ENCODE data around the gene GNB1L. TPM values are rescaled to one million over a fixed set of nuclear protein-coding genes. Genes with fewer than 3 reads are reported as not detected.

GNB1L gene
- total and polyA plus RNA-seq, 2 donors (not counting 1 experiment from before 2014, with no cell fraction given), result 6.6 to 12.1 TPM

DNA sequence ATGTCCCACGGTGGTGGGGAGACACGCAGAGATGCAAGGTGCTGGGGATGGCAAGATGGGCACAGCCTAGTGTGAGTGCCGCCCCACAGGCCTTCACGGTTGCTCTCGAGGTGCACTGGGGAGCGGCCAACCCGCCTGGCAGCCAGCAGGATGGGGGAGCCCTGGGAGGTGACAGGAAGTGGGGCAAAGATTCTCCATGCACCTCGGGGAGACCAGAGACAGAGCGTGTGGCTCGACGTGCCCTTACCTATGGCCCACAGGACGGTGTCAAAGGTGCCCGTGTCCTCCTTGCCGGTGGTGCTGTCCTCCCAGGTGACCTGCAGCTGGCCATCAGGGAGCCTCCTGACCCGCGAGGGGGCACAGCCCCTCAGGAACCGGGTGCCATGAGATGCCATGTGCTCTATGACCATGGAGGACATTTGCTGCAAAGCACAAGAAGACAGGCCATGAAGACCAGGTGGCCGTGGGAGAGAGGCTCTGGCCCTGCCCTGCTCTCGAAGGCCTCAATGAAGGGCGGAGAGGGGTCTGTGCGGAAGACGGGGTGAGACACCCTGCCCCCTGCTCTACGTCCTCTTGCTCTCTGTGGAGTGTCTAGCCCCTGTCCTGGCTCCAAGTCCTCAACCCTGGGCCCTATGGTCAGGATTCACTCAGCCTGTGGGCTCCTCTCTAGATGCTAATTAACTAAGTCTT lies 40.6 kb upstream of the GNB1L start:
- Histone ChIP-seq H4K20me1 (ENCODE audit: control insufficient read depth, insufficient read depth, low read length, poor library complexity, severe bottlenecking) (no peaks in the 10 kb centered on the region), H2AFZ (ENCODE audit: insufficient read depth, low read depth, low read length, poor library complexity, severe bottlenecking) (no peak overlapping the region), H3K4me2 (replicated peaks; ENCODE audit: low read depth, low read length, poor library complexity, severe bottlenecking) (no peak overlapping the region), H3K9me3 (ENCODE audit: control extremely low read depth in 1 of 3, control insufficient read depth in 2 of 3, insufficient read depth in 1 of 3, low read length in 2 of 3) (no peaks in the 10 kb centered on the region), H3K9ac (ENCODE audit: low read length) (no peak overlapping the region), H3K4me3 (ENCODE audit: control extremely low read depth in 1 of 5, extremely low read depth in 1 of 5, insufficient read depth in 1 of 5, low read depth in 2 of 5, low read length in 4 of 5) (no peak overlapping the region), H3K36me3 (replicated peaks in 1 of 2; ENCODE audit: control extremely low read depth in 1 of 2, control insufficient read depth in 1 of 2, extremely low read depth in 1 of 2, insufficient read depth in 2 of 2, low read length in 1 of 2) (no peaks in the 10 kb centered on the region), H3K79me2 (ENCODE audit: control insufficient read depth, insufficient read depth, low read length) (no peaks in the 10 kb centered on the region), H3K27me3 (replicated peaks in 1 of 4; ENCODE audit: control extremely low read depth in 1 of 4, control insufficient read depth in 3 of 4, insufficient read depth in 4 of 4, low read length in 3 of 4) (no peaks in the 10 kb centered on the region), H3K27ac (ENCODE audit: low read length in 2 of 2) (no peak overlapping the region), H3K4me1 (ENCODE audit: control insufficient read depth in 2 of 2, insufficient read depth in 2 of 2, low read length in 2 of 2) (peaks cover 20 to 21% of the 10 kb centered on the region in 2 donors)
- intact Hi-C loops (cut with micrococcal nuclease), result loop anchor here (10.0 kb wide), 1 partner anchor 61 kb away; no protein-coding TSS in a partner anchor
- no peak for DNase-seq
- H3K27me3 Mint-ChIP-seq, result no peaks in the 10 kb centered on the region
- H3K9me3 Mint-ChIP-seq (ENCODE audit: insufficient read depth), result no peaks in the 10 kb centered on the region
- no peak overlapping the region for H3K4me3 Mint-ChIP-seq
- CTCF ChIA-PET, result no interaction called here
- no peak overlapping the region for H3K27ac Mint-ChIP-seq
- ATAC-seq (ENCODE audit: low read depth), result no peak
- POLR2A ChIA-PET, result no interaction called here
- TF ChIP-seq, protein P1, sequence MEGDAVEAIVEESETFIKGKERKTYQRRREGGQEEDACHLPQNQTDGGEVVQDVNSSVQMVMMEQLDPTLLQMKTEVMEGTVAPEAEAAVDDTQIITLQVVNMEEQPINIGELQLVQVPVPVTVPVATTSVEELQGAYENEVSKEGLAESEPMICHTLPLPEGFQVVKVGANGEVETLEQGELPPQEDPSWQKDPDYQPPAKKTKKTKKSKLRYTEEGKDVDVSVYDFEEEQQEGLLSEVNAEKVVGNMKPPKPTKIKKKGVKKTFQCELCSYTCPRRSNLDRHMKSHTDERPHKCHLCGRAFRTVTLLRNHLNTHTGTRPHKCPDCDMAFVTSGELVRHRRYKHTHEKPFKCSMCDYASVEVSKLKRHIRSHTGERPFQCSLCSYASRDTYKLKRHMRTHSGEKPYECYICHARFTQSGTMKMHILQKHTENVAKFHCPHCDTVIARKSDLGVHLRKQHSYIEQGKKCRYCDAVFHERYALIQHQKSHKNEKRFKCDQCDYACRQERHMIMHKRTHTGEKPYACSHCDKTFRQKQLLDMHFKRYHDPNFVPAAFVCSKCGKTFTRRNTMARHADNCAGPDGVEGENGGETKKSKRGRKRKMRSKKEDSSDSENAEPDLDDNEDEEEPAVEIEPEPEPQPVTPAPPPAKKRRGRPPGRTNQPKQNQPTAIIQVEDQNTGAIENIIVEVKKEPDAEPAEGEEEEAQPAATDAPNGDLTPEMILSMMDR (IDR thresholded peaks at IDR 0.05), result no peak
- no peak for TF ChIP-seq EZH2 (IDR thresholded peaks at IDR 0.05; ENCODE audit: borderline replicate concordance, insufficient read depth, low read depth, low read length, poor library complexity, severe bottlenecking)
- peaks cover 21% of the 10 kb centered on the region for H3K4me1 Mint-ChIP-seq
- WGBS (ENCODE audit: insufficient coverage), result 94% methylated on average over 23 of the region's 23 CpGs

DNA sequence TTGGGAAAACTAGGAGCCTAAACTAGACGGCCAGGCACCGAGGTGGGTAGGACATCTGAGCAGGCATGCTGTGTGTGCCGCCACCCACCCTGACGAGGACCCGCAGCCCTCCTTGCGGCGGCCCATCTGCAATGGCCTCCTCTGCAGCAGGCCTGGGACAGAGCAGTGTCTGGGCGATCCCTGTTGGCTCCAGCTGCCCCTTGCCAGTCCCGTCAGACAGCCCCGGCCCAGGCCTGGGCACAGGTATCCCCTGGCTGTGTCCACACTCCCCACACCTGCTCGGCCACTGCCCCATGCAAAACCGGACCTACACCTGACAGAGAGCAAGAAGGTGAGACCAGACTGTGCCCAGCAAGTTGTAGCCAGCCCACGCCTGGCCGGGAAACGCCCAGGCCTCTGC lies 38.7 kb upstream of the GNB1L start:
- Histone ChIP-seq H2AFZ (ENCODE audit: insufficient read depth, low read depth, low read length, poor library complexity, severe bottlenecking) (no peak overlapping the region), H4K20me1 (ENCODE audit: control insufficient read depth, insufficient read depth, low read length, poor library complexity, severe bottlenecking) (no peaks in the 10 kb centered on the region), H3K27me3 (replicated peaks in 1 of 4; ENCODE audit: control extremely low read depth in 1 of 4, control insufficient read depth in 3 of 4, insufficient read depth in 4 of 4, low read length in 3 of 4) (no peaks in the 10 kb centered on the region), H3K9me3 (ENCODE audit: control extremely low read depth in 1 of 3, control insufficient read depth in 2 of 3, insufficient read depth in 1 of 3, low read length in 2 of 3) (no peaks in the 10 kb centered on the region), H3K79me2 (ENCODE audit: control insufficient read depth, insufficient read depth, low read length) (no peaks in the 10 kb centered on the region), H3K27ac (ENCODE audit: low read length in 2 of 2) (no peak overlapping the region), H3K4me3 (ENCODE audit: control extremely low read depth in 1 of 5, extremely low read depth in 1 of 5, insufficient read depth in 1 of 5, low read depth in 2 of 5, low read length in 4 of 5) (no peak overlapping the region), H3K4me2 (replicated peaks; ENCODE audit: low read depth, low read length, poor library complexity, severe bottlenecking) (no peak overlapping the region), H3K4me1 (ENCODE audit: control insufficient read depth in 2 of 2, insufficient read depth in 2 of 2, low read length in 2 of 2) (peaks cover 20 to 21% of the 10 kb centered on the region in 2 donors), H3K9ac (ENCODE audit: low read length) (no peak overlapping the region), H3K36me3 (replicated peaks in 1 of 2; ENCODE audit: control extremely low read depth in 1 of 2, control insufficient read depth in 1 of 2, extremely low read depth in 1 of 2, insufficient read depth in 2 of 2, low read length in 1 of 2) (no peaks in the 10 kb centered on the region)
- WGBS (ENCODE audit: insufficient coverage), result 98% methylated on average over 15 of the region's 15 CpGs
- Mint-ChIP-seq H3K4me3 (no peak overlapping the region), H3K4me1 (peaks cover 21% of the 10 kb centered on the region), H3K27me3 (no peaks in the 10 kb centered on the region), H3K27ac (no peak overlapping the region), H3K9me3 (ENCODE audit: insufficient read depth) (no peaks in the 10 kb centered on the region)
- ATAC-seq (ENCODE audit: low read depth) (no peak), DNase-seq (no peak)
- TF ChIP-seq, protein P1 (IDR thresholded peaks at IDR 0.05), result no peak
- TF ChIP-seq EZH2 (IDR thresholded peaks at IDR 0.05; ENCODE audit: borderline replicate concordance, insufficient read depth, low read depth, low read length, poor library complexity, severe bottlenecking), result no peak
- CTCF ChIA-PET, result interaction anchor here (1.2 kb wide), 1 partner anchor 120 kb away, joined by 3 read pairs; no protein-coding TSS in a partner anchor
- intact Hi-C loops (cut with micrococcal nuclease), result loop anchor here (5.0 to 10.0 kb wide), 2 partner anchors 49 to 59 kb away; partner anchors contain the start of genes COMT and TXNRD2
- POLR2A ChIA-PET, result no interaction called here

Measured in B cell (primary cell).